Omental fat pad (tissue), 4 donors: ENCODE measurements around the gene ZFHX2. TPM values are rescaled to one million over a fixed set of nuclear protein-coding genes. Genes with fewer than 3 reads are reported as not detected.

ENCODE experiments used
- ATAC-seq: fragments of 150-250 bp; one replicate; pipeline ENCODE4 v1.9.1; 2016; ENCODE audit warnings: mild to moderate bottlenecking, moderate library complexity; ENCODE audit not compliant: low FRiP score
- DNase-seq: peaks from one replicate; pipeline ENCODE4 v3.0.0-alpha.2; 2019; ENCODE audit warnings: low spot score
- CTCF ChIP-seq, 3 donors: fragments of 450-650 bp; IDR thresholded peaks; one replicate each; pipeline ENCODE4 v1.5.1; 2016 to 2017; ENCODE audit warnings: antibody characterized with exemption in 3 of 3, mild to moderate bottlenecking in 3 of 3, moderate library complexity in 2 of 3
- total RNA-seq, 4 donors: library from RNA; depleted of rRNA; stranded (reverse); fragments of >200 nt; gene quantifications; one replicate each; pipeline ENCODE4 v1.1.0, GENCODE V29; 2016

ZFHX2 gene
- total RNA-seq, 4 donors from 2014 or later: 0.63 to 1.8 (median 0.73) TPM

- no peak for TF ChIP-seq CTCF (IDR thresholded peaks at IDR 0.05)
- ATAC-seq (no peak), DNase-seq (no peak)
Observed at GRCh38 chr14:23577710-23578392, 26.3 kb upstream of the ZFHX2 start.

- no peak for DNase-seq
- TF ChIP-seq CTCF (IDR thresholded peaks at IDR 0.05): no peak
- no peak for ATAC-seq
Observed at GRCh38 chr14:23577004-23577681, 25.6 kb upstream of the ZFHX2 start.

GRCh38 chr14:23573384-23574015 is 21.9 kb upstream of the ZFHX2 start:
- no peak for ATAC-seq
- no peak for TF ChIP-seq CTCF (IDR thresholded peaks at IDR 0.05)
- no peak for DNase-seq

GRCh38 chr14:23572836-23573235 is 21.3 kb upstream of the ZFHX2 start:
- DNase-seq (no peak), ATAC-seq (no peak)
- no peak for TF ChIP-seq CTCF (IDR thresholded peaks at IDR 0.05)

- ATAC-seq (no peak), DNase-seq (no peak)
- TF ChIP-seq CTCF (IDR thresholded peaks at IDR 0.05): no peak
Observed at GRCh38 chr14:23572524-23572828, 20.9 kb upstream of the ZFHX2 start.

GRCh38 chr14:23571701-23572523 is 20.3 kb upstream of the ZFHX2 start:
- DNase-seq (no peak), ATAC-seq (no peak)
- no peak for TF ChIP-seq CTCF (IDR thresholded peaks at IDR 0.05)
